ENCODE results near the gene TNIP3.
"Not testable (repeated sequence)": the region's sequence is repeated elsewhere in the genome, so short reads cannot be mapped to it uniquely, and the experiment has no call there.

TNIP3 gene

GRCh38 chr4:121164291-121164690 lies at the start of gene TNIP3:
TSS of gene TNIP3 (minus strand) at chr4:121164321. CDS start at chr4:121164125, 196 bp downstream.
- DNase-seq, result no peak

GRCh38 chr4:121212806-121213205 lies 48.7 kb upstream of the TNIP3 start:
- DNase-seq, result no peak

GRCh38 chr4:121209171-121209570 lies 45.0 kb upstream of the TNIP3 start:
- DNase-seq, result no peak

- no peak for DNase-seq
These were observed 44.3 kb upstream of the TNIP3 start for GRCh38 chr4:121208244-121209007.

GRCh38 chr4:121205777-121206176 lies 41.7 kb upstream of the TNIP3 start:
- not testable (repeated sequence) for DNase-seq

- no peak for DNase-seq
These were observed 36.8 kb upstream of the TNIP3 start for GRCh38 chr4:121200795-121201472.

GRCh38 chr4:121199742-121200561 lies 35.8 kb upstream of the TNIP3 start:
- no peak for DNase-seq

- DNase-seq, result no peak
These were observed 34.1 kb upstream of the TNIP3 start for GRCh38 chr4:121198251-121198650.

GRCh38 chr4:121195649-121196048 lies 31.5 kb upstream of the TNIP3 start:
- DNase-seq, result no peak

- no peak for DNase-seq
These were observed 28.4 kb upstream of the TNIP3 start for GRCh38 chr4:121192480-121192879.

GRCh38 chr4:121192013-121192412 lies 27.9 kb upstream of the TNIP3 start:
- no peak for DNase-seq

GRCh38 chr4:121191361-121191760 lies 27.2 kb upstream of the TNIP3 start:
- DNase-seq, result no peak

GRCh38 chr4:121190389-121190788 lies 26.3 kb upstream of the TNIP3 start:
- no peak for DNase-seq

- DNase-seq, result no peak
These were observed 25.4 kb upstream of the TNIP3 start for GRCh38 chr4:121189326-121190215.

- no peak for DNase-seq
These were observed 23.1 kb upstream of the TNIP3 start for GRCh38 chr4:121187206-121187605.

- no peak for DNase-seq
These were observed 21.8 kb upstream of the TNIP3 start for GRCh38 chr4:121185960-121186359.

- no peak for DNase-seq
These were observed 19.9 kb upstream of the TNIP3 start for GRCh38 chr4:121183989-121184388.

- no peak for DNase-seq
These were observed 19.2 kb upstream of the TNIP3 start for GRCh38 chr4:121183361-121183760.

GRCh38 chr4:121182296-121182695 lies 18.2 kb upstream of the TNIP3 start:
- DNase-seq, result no peak

GRCh38 chr4:121181493-121181892 lies 17.4 kb upstream of the TNIP3 start:
- DNase-seq, result no peak

- no peak for DNase-seq
These were observed 16.4 kb upstream of the TNIP3 start for GRCh38 chr4:121180558-121180957.

All from cerebellar nuclear complex (tissue), 1 donor.